ENCODE results near the gene PNMT.

- TF ChIP-seq CTCF (conservative IDR thresholded peaks at IDR 0.05; ENCODE audit: low read length) (no peak), EZH2phosphoT487 (IDR thresholded peaks at IDR 0.05; ENCODE audit: borderline replicate concordance, low read depth, low read length) (no peak)
Observed at GRCh38 chr17:39663688-39664580, 4.3 kb upstream of the PNMT start.
